Ishikawa (cell line): Measurements from ENCODE around the gene RPL12.

Source experiments
- TCF12 ChIP-seq: IDR thresholded peaks from 2 replicates; pipeline ENCODE4 v1.6.1; 2012; ENCODE audit warnings: low read depth
- TF ChIP-seq, protein P1 (sequence below): IDR thresholded peaks from 2 replicates; pipeline ENCODE4 v1.6.1; 2012; ENCODE audit warnings: low read depth, mild to moderate bottlenecking

DNA sequence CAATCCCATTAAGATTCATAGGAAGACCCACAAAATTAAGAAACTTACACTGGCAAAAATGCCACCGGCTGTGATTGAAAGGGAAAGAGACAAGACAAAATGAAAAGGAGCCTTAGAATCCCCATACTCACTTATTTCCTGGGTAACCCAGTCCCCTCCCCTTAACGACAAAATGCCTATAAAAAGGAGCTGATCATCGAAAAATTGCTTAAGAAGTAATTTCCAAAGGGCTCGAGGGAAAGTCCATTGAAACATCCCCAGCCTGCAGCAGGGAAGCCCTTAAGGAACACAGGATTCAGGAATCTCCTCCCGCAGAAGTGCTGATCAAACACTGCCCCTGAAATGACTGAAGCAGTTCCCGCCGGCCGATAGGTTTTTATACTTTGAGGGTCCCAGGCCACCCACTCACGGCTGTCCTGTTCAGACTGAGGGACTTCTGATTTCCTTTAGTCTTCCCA lies 27.7 kb downstream of the RPL12 start:
- TF ChIP-seq, protein P1, sequence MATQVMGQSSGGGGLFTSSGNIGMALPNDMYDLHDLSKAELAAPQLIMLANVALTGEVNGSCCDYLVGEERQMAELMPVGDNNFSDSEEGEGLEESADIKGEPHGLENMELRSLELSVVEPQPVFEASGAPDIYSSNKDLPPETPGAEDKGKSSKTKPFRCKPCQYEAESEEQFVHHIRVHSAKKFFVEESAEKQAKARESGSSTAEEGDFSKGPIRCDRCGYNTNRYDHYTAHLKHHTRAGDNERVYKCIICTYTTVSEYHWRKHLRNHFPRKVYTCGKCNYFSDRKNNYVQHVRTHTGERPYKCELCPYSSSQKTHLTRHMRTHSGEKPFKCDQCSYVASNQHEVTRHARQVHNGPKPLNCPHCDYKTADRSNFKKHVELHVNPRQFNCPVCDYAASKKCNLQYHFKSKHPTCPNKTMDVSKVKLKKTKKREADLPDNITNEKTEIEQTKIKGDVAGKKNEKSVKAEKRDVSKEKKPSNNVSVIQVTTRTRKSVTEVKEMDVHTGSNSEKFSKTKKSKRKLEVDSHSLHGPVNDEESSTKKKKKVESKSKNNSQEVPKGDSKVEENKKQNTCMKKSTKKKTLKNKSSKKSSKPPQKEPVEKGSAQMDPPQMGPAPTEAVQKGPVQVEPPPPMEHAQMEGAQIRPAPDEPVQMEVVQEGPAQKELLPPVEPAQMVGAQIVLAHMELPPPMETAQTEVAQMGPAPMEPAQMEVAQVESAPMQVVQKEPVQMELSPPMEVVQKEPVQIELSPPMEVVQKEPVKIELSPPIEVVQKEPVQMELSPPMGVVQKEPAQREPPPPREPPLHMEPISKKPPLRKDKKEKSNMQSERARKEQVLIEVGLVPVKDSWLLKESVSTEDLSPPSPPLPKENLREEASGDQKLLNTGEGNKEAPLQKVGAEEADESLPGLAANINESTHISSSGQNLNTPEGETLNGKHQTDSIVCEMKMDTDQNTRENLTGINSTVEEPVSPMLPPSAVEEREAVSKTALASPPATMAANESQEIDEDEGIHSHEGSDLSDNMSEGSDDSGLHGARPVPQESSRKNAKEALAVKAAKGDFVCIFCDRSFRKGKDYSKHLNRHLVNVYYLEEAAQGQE, result no peak
- no peak for TF ChIP-seq TCF12
